Measurements from ENCODE around the gene HDAC9.

GRCh38 chr7:18644981-18645380 lies 149.4 kb downstream of the HDAC9 start:
- TF ChIP-seq CTCF (IDR thresholded peaks at IDR 0.05) (no peak), TAF1 (IDR thresholded peaks at IDR 0.05; ENCODE audit: borderline replicate concordance, low read depth, low read length) (no peak), EZH2phosphoT487 (IDR thresholded peaks at IDR 0.05; ENCODE audit: borderline replicate concordance, low read depth) (no peak), CHD2 (IDR thresholded peaks at IDR 0.05; ENCODE audit: low read length, partially characterized antibody) (no peak), NRF1 (IDR thresholded peaks at IDR 0.05; ENCODE audit: low read depth, low read length) (no peak), MEF2A (IDR thresholded peaks at IDR 0.05; ENCODE audit: borderline replicate concordance, low read depth) (no peak), SIN3A (IDR thresholded peaks at IDR 0.05; ENCODE audit: borderline replicate concordance, low read depth, low read length) (no peak), USF2 (IDR thresholded peaks at IDR 0.05; ENCODE audit: borderline replicate concordance, low read depth, low read length) (no peak), PBX3 (IDR thresholded peaks at IDR 0.05) (no peak)

Data from SK-N-SH (cell line).